Measurements from ENCODE around the gene SLC35D1.

DNA sequence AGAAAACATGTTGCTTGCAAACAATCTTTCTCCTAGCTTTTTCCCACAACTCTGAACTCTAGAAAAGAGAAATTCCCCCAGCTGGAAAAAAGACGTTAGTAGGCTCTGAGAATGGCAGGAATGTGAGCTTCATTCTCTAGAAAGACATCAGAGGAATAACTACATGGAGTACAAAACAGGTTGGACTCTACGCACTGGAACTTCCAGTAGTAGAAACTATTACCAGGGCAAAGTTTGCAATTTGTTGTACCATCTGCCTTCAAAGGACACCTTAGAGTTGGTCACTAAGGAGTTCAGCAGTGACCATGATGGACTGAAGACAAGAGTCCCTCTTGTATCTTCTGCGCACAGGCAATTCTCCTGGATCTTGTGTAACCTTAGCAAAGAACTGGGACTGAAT is 60.9 kb downstream of the SLC35D1 start:
- TF ChIP-seq POLR2AphosphoS5 (IDR thresholded peaks at IDR 0.05) (no peak), POLR2A (IDR thresholded peaks at IDR 0.05) (no peak)
